HG02763 (cell line): ENCODE measurements around the gene IL25.
"Not testable (repeated sequence)": the region's sequence is repeated elsewhere in the genome, so short reads cannot be mapped to it uniquely, and the experiment has no call there.

Experiments
- ATAC-seq: cut with Tn5 transposase; IDR thresholded peaks from one replicate; pipeline ENCODE4 v1.9.1; 2021; ENCODE audit warnings: mild to moderate bottlenecking, moderate library complexity; ENCODE audit not compliant: unreplicated experiment

Gene IL25

GRCh38 chr14:23372509-23372908 is at the start of gene IL25:
Gene IL25 (plus strand): TSS chr14:23372809.
- no peak for ATAC-seq

GRCh38 chr14:23323838-23324454 is 48.7 kb upstream of the IL25 start:
- no peak for ATAC-seq

GRCh38 chr14:23324455-23324846 is 48.2 kb upstream of the IL25 start:
- no peak for ATAC-seq

DNA sequence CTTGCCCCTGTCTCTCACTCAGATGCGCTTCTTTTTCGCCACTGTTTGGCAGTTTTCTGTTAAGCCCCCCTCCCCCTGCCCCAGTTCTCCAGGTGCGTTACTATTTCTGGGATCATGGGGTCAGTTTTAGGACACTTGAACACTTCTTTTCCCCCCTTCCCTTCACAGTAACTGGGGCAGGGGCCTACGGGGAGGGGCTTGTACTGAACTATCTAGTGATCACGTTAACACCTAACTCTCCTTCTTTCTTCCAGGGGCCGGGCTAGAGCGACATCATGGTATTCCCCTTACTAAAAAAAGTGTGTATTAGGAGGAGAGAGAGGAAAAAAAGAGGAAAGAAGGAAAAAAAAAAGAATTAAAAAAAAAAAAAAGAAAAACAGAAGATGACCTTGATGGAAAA is 47.6 kb upstream of the IL25 start:
- ATAC-seq: no peak

DNA sequence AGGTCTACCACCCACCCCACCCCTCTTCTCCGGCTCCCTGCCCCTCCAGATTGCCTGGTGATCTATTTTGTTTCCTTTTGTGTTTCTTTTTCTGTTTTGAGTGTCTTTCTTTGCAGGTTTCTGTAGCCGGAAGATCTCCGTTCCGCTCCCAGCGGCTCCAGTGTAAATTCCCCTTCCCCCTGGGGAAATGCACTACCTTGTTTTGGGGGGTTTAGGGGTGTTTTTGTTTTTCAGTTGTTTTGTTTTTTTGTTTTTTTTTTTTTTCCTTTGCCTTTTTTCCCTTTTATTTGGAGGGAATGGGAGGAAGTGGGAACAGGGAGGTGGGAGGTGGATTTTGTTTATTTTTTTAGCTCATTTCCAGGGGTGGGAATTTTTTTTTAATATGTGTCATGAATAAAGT is 46.9 kb upstream of the IL25 start:
- not testable (repeated sequence) for ATAC-seq

GRCh38 chr14:23326491-23327332 is 45.9 kb upstream of the IL25 start:
- no peak for ATAC-seq

DNA sequence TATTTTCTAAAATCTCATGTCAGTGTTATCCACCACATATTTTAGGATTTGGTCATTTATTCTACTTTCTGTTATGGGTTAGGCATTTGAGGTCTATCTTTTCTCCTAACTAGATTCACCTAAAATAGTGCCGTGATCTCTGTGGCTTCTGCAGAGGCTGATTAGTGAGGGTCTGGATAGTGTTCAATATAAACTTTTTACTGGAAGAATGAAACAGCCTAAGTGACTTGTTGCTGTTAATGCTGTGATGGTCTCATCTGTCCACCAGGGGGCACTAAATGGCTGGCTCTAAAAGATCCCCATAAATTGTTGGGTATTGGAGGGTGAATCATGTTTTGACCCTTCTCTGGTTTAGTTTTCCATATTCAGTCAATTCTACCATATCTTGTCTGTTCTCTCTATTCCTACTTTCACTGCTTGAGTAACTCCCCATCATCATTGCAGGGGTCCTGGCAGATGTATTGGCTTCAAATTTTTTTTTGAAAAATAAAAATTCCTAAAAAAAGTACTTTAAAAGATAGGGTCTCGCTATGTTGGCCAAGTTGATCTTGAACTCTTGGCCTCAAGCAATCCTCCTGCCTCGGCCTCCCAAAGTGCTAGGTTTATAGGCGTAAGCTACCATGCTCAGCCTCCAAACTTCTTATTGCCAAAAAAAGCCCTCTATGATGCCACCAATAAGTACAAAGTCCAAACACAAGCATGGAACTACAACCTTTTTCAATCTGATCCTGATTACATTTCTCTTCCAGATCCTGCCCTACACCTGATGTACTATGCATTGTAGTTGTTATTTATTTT is 44.5 kb upstream of the IL25 start:
- no peak for ATAC-seq

DNA sequence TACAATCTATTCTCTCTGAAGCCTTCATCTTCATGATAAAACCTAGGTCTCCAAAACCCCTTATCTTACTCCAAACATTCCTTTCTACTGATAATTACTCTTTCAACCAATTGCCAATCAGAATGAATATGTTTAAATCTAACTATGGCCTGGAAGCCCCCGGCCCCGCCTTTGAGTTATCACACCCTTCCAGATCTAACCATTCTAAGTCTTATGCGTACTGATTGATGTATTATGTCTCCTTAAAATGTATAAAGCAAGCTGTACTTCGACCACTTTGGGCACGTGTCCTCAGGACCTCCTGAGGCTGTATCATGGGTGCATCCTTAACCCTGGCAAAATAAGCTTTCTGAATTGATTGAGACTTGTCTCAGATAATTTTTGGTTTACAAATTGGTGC is 37.0 kb upstream of the IL25 start:
- no peak for ATAC-seq

DNA sequence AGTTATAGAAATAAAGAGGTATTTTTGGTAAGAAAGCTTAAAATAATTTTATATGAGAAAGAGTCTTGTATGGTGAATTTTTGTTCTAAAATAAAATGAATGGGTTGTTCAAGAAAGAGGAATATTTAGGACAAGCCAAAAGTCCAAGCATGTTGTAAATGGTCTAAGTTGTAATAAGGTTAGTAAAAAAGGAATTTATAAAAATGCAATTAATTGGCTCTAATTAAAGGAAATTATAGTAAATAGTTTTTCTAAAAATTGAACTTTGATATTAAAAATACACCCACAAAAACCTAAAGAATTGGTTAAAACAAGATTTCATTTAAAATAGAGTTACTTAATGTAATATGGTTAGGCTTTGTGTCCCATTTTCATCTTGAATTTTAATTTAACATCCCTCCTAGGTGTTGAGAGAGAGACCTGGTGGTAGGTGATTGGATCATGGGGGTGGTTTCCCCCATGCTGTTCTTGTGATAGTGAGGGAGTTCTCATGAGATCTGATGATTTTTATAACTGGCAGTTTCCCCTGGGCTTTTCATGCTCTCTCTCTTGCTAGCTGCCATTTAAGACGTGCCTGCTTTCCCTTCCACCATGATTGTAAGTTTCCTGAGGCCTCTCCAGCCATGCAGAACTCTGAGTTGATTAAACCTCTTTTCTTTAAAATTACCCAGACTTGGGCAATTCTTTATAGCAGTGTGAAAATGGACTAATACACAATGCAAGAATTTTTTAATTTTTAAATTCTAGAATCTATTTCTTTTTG is 32.9 kb upstream of the IL25 start:
- no peak for ATAC-seq

- ATAC-seq: no peak
Observed at GRCh38 chr14:23344481-23344880, 28.1 kb upstream of the IL25 start.

DNA sequence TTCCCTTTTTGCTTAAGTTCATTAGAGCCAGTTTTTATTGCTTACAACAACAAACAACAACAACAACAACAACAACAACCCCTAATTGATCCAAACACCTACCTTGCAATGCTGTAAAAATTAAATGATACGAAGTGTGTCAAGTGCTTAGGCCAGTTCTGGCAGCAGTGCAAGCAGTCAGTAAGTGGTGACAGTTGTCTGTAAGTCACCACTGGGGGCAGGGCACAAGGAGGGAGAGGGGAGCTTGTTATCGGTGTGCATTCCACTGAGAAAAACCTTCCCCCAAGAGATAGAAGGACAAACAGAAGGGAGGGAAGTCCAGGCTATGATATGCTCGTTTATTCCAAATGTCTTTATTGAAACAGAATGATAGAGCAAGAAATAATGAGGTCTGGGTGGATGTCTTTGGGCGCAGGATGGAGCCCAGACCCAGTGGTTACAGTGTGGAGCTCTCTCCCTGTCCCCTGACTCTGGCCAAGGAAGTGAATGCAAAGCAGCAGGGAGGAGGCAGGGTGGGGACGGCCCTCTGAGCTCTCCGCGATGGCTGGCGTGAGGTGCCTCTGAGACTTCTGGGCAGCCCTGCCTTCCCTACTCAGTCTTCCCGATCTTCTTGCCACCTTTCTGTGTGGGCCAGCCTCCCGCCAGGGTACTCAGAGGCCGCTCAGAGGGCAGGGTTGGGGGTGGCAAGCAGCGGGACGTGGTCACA is 26.5 kb upstream of the IL25 start:
- no peak for ATAC-seq

GRCh38 chr14:23346693-23347405 is 25.8 kb upstream of the IL25 start:
- ATAC-seq: no peak

DNA sequence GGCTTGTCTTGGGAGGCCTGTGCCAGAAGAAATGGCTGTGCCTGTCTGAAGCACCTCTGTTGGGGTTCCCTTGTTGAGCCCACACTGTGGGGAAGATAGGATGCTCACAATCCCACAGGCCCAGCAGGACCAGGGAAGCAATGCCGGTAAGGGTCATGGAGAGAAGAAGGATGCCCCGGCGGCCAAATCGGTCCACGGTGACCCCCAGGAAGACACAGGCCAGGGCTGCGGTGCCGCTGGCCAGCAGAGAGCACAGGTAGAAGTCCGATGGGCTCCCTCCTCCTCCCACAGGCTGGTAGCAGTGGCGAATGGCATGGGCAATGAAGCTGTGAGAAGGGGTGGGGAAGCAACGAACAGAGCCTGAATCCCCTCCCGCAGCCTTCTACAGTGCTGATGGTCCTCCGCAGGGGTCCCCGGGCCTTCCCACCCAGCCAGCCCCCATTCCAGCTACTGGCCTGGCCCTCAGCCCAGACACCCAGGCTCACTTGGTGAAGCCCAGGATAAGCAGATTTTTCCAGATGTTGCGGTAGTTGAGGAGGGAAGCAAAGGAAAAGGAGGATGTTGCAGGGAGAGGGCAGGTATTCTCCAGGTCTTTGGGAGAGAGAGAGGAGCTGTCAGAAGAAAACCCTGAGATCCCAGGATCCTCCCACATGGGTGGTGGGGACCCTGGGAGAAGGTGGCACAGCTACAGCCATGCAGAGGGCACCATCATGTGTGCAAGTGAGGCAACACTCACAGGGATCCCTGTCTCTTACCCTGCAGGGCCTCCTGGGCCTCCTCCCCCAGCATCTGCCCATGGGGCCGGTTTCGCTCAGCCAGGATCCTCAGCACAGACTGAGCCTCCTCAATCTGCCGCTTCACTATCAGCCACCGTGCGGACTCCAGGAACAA is 25.0 kb upstream of the IL25 start:
- no peak for ATAC-seq

- ATAC-seq: no peak
Observed at GRCh38 chr14:23348297-23348655, 24.3 kb upstream of the IL25 start.

- no peak for ATAC-seq
Observed at GRCh38 chr14:23349156-23349845, 23.3 kb upstream of the IL25 start.

GRCh38 chr14:23351681-23352505 is 20.7 kb upstream of the IL25 start:
- no peak for ATAC-seq
